ENCODE results near the gene ZBTB20.

GRCh38 chr3:114756506-114757279 is 390.4 kb downstream of the ZBTB20 start:
- TF ChIP-seq CTCF (conservative IDR thresholded peaks at IDR 0.05 in 1 of 2, IDR thresholded peaks at IDR 0.05 in 1 of 2; ENCODE audit: low read depth in 1 of 2, low read length in 2 of 2) (no peak), EZH2 (IDR thresholded peaks at IDR 0.05; ENCODE audit: low read length, missing control alignments) (no peak)
